NCI-H128 (cell line): ENCODE results near the gene R3HDM4.

ENCODE experiments used
- DNase-seq: peaks from one replicate; lab custom pipeline; 2025; ENCODE audit not compliant: unreplicated experiment; lab: John Stamatoyannopoulos, UW

The R3HDM4 gene

DNA sequence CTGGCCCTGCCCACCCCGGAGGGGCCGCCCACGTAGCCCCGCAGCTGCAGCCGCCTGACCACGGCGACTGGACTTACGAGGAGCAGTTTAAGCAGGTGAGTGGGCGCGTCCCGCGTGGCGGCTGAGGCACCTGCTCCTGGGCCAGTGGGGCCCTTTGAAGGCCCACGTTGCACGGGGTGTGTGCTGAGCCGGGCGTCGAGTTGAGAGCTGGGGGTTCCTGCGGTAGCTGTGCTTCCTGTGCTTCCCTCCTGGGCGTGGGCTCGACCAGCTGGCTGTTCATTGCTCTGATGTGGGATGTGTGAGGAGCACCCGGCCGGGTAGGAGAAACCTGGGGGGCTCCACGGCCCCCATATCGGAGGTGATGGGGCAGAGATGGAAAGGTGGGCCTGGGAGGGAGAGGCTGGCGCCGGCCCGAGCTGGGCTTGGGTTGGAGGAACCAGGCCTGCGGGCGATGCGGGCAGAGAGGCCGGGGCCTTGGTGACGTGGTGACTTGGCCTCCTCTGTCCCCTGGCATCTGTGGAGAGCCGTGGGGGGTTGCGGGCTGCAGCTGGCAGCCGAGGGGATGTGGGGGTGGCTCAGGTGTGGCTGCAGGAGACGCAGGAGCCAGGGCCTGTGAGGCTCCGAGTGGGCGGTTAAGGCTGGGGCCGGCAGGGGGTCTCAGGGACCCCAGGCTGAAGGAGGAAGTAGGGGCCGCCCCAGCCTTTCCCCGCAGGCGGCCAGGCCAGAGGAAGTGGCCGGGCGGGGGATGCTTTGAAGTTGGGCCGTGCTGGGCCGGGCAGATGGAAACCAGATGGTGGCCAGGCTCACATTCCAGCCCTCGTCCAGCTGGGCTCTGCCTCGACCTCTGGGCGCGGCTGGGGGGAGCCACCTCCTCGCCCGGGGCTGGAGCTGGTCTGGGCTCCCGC lies 19.9 kb upstream of the R3HDM4 start:
- DNase-seq, result no peak

DNA sequence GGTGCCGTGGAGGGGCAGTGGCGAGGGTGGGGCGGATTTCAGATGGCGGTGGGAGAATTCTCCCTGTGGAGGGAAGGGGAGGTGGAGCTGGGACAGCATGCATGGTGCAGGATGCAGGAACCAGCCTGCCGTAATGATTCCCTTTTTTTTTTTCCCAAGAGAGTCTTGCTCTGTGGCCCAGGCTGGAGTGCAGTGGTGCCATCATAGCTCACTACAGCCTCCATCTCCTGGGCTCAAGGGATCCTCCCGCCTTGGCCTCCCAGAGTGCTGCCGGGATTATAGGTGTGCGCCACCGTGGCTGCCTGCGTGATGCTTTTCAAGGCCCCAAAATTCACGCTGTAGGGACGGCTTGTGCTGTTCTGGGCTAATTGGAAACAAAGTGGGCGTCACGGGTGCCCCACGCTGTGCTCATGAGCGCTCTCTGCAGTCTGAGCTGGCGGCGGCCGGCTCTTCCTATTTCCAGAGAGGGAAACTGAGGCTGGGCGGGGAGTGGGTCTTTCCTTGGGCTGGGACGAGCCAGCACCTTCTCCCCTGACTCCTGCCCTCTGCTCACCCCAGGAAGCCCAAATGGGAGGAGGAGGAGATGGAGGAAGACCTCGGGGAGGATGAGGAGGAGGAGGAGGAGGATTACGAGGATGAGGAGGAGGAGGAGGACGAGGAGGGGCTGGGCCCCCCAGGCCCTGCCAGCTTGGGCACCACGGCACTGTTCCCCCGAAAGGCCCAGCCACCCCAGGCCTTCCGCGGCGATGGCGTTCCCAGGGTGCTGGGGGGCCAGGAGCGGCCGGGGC lies 19.0 kb upstream of the R3HDM4 start:
- no peak for DNase-seq

DNA sequence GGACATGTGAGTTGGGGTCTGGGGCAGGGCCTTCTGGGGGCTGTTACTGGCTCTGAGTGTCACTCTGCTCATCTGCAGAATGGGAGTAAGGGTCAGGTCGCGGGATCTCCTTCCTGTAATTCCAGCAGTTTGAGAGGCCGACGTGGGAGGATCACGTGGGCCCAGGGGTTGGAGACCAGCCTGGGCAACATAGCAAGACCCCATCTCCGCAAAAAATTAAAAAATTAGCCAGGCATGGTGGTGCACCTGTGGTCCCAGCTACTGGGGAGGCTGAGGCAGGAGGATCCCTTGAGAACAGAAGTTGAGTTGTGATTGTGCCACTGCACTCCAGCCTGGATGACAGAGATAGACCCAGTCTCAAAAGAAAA lies 16.9 kb upstream of the R3HDM4 start:
- no peak for DNase-seq

DNA sequence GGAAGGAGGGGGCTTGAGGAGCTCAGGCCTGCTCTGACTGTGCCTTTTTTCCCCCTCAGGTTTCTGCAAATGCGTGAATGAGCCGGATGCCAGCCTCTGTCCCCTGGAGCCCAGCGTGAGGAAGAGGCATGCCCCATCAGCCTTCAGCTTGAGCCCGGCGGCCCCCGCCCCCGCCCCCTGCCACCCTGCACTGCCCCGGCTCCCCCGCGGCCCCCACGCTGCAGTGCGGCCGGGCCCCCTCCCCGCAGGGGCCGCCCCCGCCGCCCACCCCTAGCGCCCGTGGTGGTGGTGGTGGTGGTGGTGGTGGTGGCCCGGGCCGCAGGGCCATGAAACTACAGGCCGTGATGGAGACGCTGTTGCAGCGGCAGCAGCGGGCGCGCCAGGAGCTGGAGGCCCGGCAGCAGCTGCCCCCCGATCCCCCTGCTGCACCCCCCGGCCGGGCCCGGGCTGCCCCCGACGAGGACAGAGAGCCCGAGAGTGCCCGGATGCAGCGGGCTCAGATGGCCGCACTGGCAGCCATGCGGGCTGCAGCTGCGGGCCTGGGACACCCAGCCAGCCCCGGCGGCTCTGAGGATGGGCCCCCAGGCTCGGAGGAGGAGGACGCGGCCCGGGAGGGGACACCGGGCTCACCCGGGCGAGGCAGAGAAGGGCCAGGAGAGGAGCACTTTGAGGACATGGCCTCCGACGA lies 16.3 kb upstream of the R3HDM4 start:
- DNase-seq, result no peak

DNA sequence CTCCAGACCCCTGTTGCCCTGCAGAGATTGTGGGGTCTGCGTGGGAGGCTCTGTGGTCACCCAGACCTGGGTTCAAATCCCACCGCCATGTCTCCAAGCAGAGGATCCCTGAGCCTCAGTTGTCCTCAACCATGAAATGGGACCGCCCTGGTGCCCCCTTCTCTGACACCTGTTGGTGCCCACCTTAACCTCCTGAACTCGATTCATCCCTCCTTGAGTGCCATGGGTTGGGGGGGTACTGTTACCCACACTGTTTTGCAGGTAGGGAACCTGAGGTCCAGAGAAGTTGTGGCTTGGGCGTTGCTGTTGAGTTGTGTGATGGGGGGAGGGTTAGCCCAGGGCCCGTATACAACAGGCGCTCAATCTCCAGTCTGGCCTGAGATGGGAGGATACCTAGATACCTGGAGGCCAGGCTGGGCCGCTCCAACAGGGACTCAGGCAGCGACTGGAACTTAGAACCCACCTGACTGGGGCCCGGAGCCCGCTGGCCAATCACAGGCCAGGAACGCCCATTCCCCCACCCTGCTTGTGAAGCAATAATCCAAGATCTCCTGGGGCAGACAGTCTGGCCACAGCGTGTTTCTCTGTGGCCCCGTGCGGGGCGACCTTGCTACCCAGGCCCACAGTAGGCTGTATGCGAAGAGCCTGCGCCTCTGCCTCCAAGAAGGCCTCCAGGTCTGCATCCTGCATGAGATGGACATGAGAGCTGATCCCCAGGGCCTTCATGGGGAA lies 15.6 kb upstream of the R3HDM4 start:
- DNase-seq, result no peak

DNA sequence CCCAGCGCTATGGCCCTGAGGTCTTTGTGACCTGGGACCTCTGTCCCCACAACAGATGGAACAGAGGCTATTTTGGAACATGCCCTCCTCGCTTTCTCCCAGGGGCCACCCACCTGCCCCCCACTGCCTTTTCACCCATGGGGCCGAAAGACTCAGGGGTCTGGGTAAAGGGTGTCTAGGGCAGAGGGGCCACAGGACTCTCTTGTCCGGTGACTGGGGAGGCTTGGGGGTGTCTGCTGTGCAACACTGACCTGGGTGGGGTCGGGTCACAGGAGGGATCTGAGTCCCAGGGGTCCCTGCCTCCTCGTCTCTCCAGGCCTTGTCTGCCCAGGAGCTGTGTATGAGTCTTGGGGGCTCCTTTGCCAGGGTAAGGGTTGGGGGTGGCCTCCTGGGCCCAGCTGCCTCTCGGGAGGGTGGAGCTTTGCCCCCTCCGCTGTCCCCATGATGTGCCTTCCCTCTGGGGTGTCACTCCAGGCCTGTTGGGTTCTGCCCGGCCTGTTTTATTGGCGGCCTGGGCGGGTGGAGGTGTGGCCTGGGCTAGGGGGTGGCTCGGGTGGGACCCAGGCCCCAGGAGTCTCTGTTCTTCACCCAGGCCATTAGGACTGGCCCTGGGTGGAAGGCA lies 14.9 kb upstream of the R3HDM4 start:
- no peak for DNase-seq

DNA sequence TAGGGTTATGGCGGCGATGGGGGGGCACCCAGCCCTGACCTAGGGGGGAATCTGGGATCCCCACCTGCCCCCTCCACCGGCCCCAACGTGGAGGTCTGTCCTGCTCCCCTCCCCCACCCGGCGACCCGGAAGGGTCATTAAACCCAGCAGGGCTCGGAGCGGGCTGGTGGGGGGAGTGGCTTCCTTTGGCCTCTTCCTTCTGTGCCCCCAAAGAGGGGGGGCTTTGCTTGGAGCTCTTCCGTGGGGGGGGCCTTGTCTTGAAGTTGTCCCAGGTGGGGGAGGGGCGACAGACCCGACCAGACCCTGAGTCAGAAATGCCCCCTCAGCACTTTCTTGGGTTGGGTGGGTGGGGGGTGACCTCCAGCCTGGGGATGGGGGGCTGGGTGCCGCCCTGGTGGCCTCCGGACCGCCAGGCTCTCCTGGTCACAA lies 14.3 kb upstream of the R3HDM4 start:
- no peak for DNase-seq

DNA sequence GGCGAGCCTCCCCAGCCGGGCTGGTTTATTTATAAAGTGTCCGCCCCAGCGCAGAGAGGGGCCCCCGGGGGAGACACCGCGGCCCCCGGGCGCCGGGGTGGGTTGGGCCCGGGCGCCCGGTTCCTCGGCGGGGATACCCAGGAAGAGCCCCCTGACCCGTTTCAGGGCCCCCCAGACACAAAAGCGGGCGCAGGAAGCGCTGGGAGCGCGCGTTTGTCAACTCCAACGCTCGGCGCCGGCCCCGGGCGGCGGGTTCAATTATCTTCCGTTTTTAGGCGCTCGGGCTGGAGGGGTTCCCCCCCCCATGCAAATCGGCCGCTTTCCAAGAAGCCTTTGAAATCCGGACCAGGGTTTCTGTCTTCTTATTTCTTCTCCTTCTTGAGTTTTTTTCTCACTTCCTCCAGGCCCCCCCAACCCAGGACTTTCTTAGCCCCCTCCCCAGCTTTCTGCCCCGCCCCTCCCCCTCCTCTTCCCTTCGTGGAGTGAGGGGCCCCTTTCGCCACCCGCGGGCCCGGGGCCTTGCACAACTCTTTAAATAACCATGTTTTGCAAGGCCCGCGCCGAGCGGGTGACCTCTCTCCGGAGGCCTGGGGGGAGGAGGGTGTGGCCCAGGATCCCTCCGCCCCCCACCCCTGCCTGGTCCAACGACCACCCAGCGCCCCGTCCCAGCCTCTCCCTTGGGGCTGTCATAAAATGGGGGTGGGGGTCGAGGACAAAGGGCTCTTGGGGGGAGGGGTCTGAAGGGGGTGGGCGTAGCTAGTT lies 13.8 kb upstream of the R3HDM4 start:
- DNase-seq, result no peak

DNA sequence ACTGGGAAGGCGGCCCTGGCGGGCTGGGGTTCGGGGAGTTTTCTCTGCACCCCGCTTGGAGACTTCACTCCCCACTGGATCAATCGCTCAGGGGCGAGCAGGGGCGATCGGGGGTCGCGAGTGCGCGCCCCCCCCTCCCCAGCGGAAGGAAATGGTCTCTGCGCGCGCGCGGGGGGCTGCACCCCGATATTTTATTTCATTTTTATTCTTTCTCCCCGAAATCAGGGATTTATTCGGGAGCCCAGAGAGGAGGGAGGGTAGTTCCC lies 13.2 kb upstream of the R3HDM4 start:
- DNase-seq, result no peak

DNA sequence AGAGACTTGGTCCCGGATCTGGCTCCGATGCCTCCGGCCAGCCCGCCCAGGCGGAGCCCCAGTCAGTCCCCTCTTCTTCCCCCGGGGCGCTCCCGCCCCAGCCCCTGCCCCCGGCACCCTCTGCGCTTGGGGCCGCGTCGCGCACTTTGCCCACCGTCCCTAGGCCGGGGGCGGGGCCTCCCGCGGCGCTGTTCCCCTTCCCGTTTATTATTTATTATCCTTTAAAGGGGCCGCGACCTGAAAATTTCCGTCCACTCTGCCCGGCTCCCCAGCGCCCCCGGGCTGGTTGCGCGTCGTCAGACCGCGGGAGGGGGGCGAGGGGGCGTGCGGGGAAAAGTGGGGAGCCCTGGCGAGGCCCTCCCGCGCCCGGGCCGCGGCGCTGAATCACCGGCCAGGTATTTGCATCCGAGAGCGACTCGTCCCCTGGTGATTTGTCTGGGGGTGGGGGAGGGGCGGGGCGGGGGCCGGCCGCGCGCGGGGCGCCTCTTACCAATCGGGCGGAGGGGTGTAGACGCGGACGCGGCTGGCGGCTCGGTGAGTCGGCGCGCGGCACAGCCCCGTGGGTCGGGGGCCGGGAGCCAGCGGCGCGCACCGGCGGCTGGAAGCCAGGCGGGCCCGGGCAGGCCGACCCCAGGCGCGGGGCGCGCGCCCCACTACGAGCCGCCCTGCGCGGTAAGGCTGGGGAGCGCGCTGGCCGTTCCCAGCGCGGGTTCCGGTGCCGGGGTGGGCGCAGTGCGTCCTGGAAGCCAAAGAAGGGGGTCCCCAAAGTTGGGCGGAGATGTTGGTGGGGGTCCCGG lies 12.7 kb upstream of the R3HDM4 start, which contains the start of gene ARID3A:
Gene ARID3A, plus strand, starts transcription at position 510 of the 797 bp plus-strand sequence. CDS start 3,494 bp downstream, outside the sequence.
- peak; percentile 55 for DNase-seq

DNA sequence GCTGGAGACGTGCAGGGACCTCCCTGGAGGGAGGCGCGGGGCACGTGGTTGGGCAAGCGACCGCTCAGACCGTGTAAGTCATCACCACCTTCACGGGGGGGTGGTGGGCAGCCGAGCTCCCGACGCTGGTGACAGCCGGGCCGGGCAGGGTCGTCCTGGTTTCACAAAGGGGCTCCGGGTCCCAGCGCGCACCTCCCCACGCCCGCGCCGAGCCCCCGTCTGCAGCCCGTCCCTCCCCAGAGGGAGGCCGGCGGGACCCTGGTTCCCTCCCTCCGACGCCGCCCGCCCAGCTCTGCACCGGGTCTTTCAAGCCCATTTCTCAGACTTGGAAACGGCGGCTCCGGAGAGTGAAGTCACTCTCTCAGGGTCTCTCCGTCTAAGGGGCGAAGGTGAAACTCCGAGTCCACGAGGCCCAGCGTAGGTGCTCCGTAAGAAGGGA lies 12.1 kb upstream of the R3HDM4 start:
- no peak for DNase-seq

DNA sequence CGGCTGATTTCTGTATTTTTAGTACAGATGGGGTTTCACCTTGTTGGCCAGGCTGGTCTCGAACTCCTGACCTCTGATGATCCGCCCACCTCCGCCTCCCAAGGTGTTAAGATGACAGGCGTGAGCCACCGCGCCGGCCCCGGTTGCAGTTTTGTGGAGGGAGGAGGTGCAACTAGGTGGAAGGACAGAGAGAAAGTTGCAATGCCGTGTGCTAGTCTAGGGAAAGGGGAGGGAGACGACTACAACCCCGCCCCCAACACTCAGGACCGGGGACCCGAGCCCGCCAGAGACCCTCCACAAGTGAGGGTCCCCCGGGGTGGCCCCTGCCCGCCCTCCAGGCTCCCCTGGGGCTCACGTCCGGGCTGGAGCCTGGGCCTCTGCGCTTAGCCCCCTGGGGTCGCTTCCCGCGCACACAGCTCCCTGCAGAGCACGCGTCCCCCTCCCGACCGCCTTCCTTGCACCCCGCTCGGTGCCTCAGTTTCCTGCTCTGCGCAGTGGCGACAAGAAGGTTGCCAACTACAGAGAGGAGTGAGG lies 11.6 kb upstream of the R3HDM4 start:
- DNase-seq, result no peak

DNA sequence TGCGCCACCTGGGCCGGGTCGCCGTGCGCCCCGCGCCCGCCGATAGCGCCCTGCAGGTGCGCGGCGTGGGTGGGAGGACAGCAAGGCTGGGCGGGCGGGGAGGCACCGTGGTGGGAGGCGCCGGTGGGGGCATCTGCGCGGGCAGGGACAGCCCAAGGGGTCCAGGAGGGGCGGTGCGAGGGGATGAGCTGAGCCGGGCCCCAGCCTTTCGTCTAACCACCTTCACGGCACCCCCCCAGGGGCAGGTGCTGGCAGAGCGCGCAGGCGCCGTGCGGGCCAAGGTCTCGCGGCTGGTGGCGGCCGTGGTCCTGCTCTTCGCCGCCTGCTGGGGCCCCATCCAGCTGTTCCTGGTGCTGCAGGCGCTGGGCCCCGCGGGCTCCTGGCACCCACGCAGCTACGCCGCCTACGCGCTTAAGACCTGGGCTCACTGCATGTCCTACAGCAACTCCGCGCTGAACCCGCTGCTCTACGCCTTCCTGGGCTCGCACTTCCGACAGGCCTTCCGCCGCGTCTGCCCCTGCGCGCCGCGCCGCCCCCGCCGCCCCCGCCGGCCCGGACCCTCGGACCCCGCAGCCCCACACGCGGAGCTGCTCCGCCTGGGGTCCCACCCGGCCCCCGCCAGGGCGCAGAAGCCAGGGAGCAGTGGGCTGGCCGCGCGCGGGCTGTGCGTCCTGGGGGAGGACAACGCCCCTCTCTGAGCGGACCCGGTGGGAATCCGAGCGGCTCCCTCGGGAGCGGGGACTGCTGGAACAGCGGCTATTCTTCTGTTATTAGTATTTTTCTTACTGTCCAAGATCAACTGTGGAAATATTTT lies 7.2 kb upstream of the R3HDM4 start:
- DNase-seq, result peak; percentile 42

DNA sequence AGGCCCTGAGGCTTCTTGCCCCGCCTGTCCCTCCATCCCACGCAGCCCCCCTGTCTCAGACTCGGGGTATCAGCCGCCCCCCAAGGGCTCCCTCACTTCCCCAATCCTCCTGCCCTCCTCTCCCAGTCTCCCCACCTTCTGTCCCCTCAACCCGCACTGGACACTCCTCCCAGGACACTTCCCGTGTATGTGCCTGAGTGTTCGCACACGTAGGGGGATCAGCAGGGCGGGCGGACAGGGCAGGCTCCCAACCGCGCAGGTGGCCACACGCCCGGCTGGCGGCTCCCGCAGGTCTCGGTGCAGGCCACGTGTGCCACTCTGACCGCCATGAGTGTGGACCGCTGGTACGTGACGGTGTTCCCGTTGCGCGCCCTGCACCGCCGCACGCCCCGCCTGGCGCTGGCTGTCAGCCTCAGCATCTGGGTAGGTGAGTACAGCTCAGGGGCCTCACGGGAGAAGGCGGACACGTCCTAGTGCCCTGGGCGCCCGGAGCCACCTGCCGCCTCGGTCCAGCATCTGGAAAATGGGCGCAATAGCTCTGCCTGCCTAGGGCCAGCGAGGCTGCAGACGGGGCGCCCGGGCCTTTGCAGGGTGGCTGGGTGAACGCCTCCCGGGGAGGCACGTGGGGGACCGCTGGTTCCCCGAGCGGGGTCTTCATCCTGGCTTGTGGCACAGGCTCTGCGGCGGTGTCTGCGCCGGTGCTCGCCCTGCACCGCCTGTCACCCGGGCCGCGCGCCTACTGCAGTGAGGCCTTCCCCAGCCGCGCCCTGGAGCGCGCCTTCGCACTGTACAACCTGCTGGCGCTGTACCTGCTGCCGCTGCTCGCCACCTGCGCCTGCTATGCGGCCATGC lies 6.4 kb upstream of the R3HDM4 start:
- no peak for DNase-seq

DNA sequence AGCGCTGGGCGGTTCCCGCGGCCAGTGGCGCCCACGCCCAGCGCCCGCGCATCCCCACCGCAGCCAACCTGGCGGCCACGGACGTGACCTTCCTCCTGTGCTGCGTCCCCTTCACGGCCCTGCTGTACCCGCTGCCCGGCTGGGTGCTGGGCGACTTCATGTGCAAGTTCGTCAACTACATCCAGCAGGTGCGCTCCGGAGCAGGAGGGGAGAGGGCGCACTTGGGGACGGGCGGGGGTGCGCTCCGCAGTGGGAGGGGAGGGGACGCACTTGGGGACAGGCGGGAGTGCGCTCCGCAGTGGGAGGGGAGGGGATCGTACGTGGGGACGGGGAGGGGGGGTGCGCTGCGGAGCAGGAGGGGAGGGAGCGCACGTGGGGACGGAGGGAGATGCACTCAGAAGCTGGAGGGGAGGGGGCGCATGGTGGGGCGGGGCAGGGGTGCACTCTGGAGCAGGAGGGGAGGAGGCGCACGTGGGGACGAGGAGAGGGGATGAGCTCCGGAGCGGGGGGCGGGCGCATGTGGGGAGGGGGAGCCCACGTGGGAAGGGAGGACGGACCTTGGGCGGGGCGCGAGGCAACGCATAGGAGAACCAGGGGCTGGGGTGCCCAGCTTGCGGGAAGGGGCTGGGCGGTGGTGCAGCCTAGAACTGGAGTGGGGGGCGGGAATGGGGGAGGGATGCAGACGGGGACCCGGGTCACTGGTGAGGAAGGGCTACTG lies 5.6 kb upstream of the R3HDM4 start:
- DNase-seq, result peak; percentile 34

DNA sequence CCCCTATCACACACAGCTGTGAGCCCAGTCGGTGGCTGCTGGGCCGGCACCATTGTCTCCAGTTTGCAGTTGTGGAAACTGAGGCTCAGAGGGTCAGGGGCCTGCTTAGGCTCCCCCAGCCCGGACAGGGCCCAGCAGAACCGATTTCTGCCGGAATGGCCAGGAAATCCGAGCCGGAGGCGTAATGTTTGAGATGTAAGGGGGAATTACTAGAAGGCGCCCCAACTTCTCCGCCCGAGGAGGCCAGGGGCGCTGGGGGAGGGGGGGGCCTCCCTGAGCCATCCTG lies 5.1 kb upstream of the R3HDM4 start:
- DNase-seq, result no peak
